K562 (cell line): Measurements from ENCODE around the gene MKLN1. TPM values are rescaled to one million over a fixed set of nuclear protein-coding genes. Genes with fewer than 3 reads are reported as not detected.

Source experiments
- ETS2 ChIP-seq: IDR thresholded peaks from 2 replicates; pipeline ENCODE4 v1.6.1; 2016; ENCODE audit warnings: borderline replicate concordance, missing genetic modification characterization, mild to moderate bottlenecking, moderate library complexity, missing compliant biosample characterization; ENCODE audit not compliant: poor library complexity, severe bottlenecking
- GABPB2 ChIP-seq: fragments of 250-450 bp; sonication (Bioruptor Pico); conservative IDR thresholded peaks from 2 replicates; pipeline ENCODE4 v1.5.1; 2021; ENCODE audit warnings: mild to moderate bottlenecking
- HIVEP1 ChIP-seq: fragments of 250-450 bp; sonication (Bioruptor Pico); IDR thresholded peaks from 2 replicates; pipeline ENCODE4 v1.4.0; 2020; ENCODE audit warnings: mild to moderate bottlenecking
- HMBOX1 ChIP-seq: sonication (generic); IDR thresholded peaks from 2 replicates; pipeline ENCODE4 v1.6.1; 2016
- LCOR ChIP-seq: sonication (generic); formaldehyde crosslinking; IDR thresholded peaks from 2 replicates; pipeline ENCODE4 v1.8.0; 2022; ENCODE audit warnings: mild to moderate bottlenecking, missing genetic modification reagents
- NFIC ChIP-seq: fragments of 450-650 bp; IDR thresholded peaks from 2 replicates; pipeline ENCODE4 v1.6.1; 2017; ENCODE audit warnings: mild to moderate bottlenecking, inconsistent platforms
- POLR2G ChIP-seq: fragments of 200-400 bp; formaldehyde crosslinking; IDR thresholded peaks from 2 replicates; pipeline ENCODE4 v1.6.1; 2017; ENCODE audit warnings: low read depth, mild to moderate bottlenecking, antibody characterized with exemption, low read length, moderate library complexity
- PYGO2 ChIP-seq: fragments of 450-650 bp; IDR thresholded peaks from 2 replicates; pipeline ENCODE4 v1.6.1; 2016; ENCODE audit warnings: mild to moderate bottlenecking, missing genetic modification characterization, moderate library complexity, missing compliant biosample characterization
- RBM25 ChIP-seq: fragments of 200-400 bp; formaldehyde crosslinking; IDR thresholded peaks from 2 replicates; pipeline ENCODE4 v1.6.1; 2018; ENCODE audit warnings: low read length, low read depth, moderate library complexity; ENCODE audit not compliant: severe bottlenecking
- SIN3B ChIP-seq: fragments of 450-650 bp; IDR thresholded peaks from 2 replicates; pipeline ENCODE4 v1.6.1; 2017; ENCODE audit warnings: low read depth, mild to moderate bottlenecking, moderate library complexity
- SMC3 ChIP-seq: conservative IDR thresholded peaks from 2 replicates; pipeline ENCODE4 v1.6.1; 2011; ENCODE audit warnings: low read depth, low read length, improper control_type of control experiment; ENCODE audit not compliant: insufficient read depth
- STAT5B ChIP-seq: fragments of 250-450 bp; sonication (Bioruptor Pico); IDR thresholded peaks from 2 replicates; pipeline ENCODE4 v1.8.0; 2021; ENCODE audit warnings: mild to moderate bottlenecking, inconsistent platforms
- TEAD4 ChIP-seq, 2 experiments: sonication (generic) in 1 of 2; formaldehyde crosslinking in 1 of 2; IDR thresholded peaks; 2 replicates each; pipeline versions ENCODE4 v1.6.1 to v1.8.0; 2012 to 2022; ENCODE audit warnings: borderline replicate concordance in 1 of 2, inconsistent platforms in 1 of 2, low read length in 1 of 2, mild to moderate bottlenecking in 1 of 2, missing genetic modification reagents in 1 of 2
- ZBTB8A ChIP-seq: fragments of 450-650 bp; IDR thresholded peaks from 2 replicates; pipeline ENCODE4 v1.6.1; 2018; ENCODE audit warnings: mild to moderate bottlenecking, moderate library complexity; ENCODE audit not compliant: partially characterized antibody
- ZNF23 ChIP-seq: fragments of 250-450 bp; sonication (Bioruptor Pico); IDR thresholded peaks from 2 replicates; pipeline ENCODE4 v1.4.0; 2020; ENCODE audit warnings: mild to moderate bottlenecking
- ZNF318 ChIP-seq, 2 experiments: fragments of 450-650 bp; IDR thresholded peaks; 2 replicates each; pipeline ENCODE4 v1.6.1; 2016; ENCODE audit warnings: mild to moderate bottlenecking in 2 of 2, borderline replicate concordance in 1 of 2, low read depth in 1 of 2, moderate library complexity in 1 of 2
- ZNF561 ChIP-seq: fragments of 450-650 bp; formaldehyde crosslinking; conservative IDR thresholded peaks from 2 replicates; pipeline ENCODE4 v1.4.0; 2020; ENCODE audit warnings: mild to moderate bottlenecking, moderate library complexity
- ZNF764 ChIP-seq: fragments of 250-450 bp; sonication (Bioruptor Pico); IDR thresholded peaks from 2 replicates; pipeline ENCODE4 v1.4.0; 2020; ENCODE audit warnings: low read depth, mild to moderate bottlenecking, moderate library complexity
- polyA plus RNA-seq, 8 experiments: library from polyadenylated mRNA; depleted of rRNA in 4 of 8; stranded (reverse) in 5 of 8; unstranded in 3 of 8; fragments of >200 nt; fragmentation: Nextera tagmentation in 2 of 8; fragmentation: Illumina TruSeq in 1 of 8; extraction: Ambion mirVana in 2 of 8; extraction: Trizol in 1 of 8; gene quantifications; 2 replicates each; pipeline versions ENCODE4 v1.2.1 to v1.2.3, GENCODE V29; 2011 to 2014; ENCODE audit warnings: inconsistent platforms in 1 of 8, missing spikeins in 1 of 8
- total RNA-seq, 7 experiments: library from RNA; depleted of rRNA in 6 of 7; stranded (reverse); fragments of >200 nt in 6 of 7; fragmentation: Illumina TruSeq in 2 of 7; extraction: Trizol in 2 of 7; gene quantifications; 2 replicates each; pipeline versions ENCODE4 v1.2.1 to v1.2.3, GENCODE V29; 2011 to 2021; ENCODE audit warnings: low replicate concordance in 1 of 7

MKLN1 gene
- total and polyA plus RNA-seq, 9 of the 15 experiments (the other 6 are each of a cell fraction or from before 2014, with no cell fraction given) = 18.6 to 80.4 (median 56.0) TPM

- TF ChIP-seq ZNF23 (CRISPR knock-in tag) (peak; percentile 22; the same call in 1 of the 2 replicates), ETS2 (tag) (no peak), ZNF764 (no peak), LCOR (CRISPR knock-in tag) (peak; percentile 86; the same call in 1 of the 2 replicates), HIVEP1 (no peak), ZNF318 (IDR thresholded peaks at IDR 0.05; ENCODE audit: borderline replicate concordance in 1 of 2, low read depth in 1 of 2) (no peak), TEAD4 (IDR thresholded peaks at IDR 0.05; ENCODE audit: low read length) (0 out of 2 replicates have a peak, but pooled peaks have one; percentile 29), TEAD4 (CRISPR knock-in tag; IDR thresholded peaks at IDR 0.05; ENCODE audit: borderline replicate concordance) (peak; percentile 88; the same call in 1 of the 2 replicates), HMBOX1 (no peak), RBM25 (no peak), PYGO2 (tag) (no peak), SIN3B (peak; percentile 76), STAT5B (CRISPR knock-in tag) (no peak), GABPB2 (CRISPR knock-in tag) (no peak), POLR2G (peak; percentile 100), ZBTB8A (no peak), ZNF561 (CRISPR knock-in tag) (no peak), SMC3 (no peak), NFIC (peak; percentile 63)
These were observed at the start of gene MKLN1 (continued) for GRCh38 chr7:131327626-131328376.
